DOHH2 (cell line): ENCODE results near the gene CRIM1.

ENCODE experiments used
- H3F3A ChIP-seq: fragments of 200-600 bp; sonication (generic), shearing (Covaris generic); 2 replicates; pipeline ENCODE4 v1.6.0; 2016; ENCODE audit warnings: antibody characterized with exemption, mild to moderate bottlenecking; ENCODE audit not compliant: control insufficient read depth, insufficient read depth
- H3K27ac ChIP-seq: fragments of 200-600 bp; sonication (generic); 2 replicates; pipeline ENCODE4 v1.5.1; 2014; ENCODE audit warnings: low read depth, mild to moderate bottlenecking, low read length, moderate library complexity
- H3K27me3 ChIP-seq: fragments of 200-600 bp; sonication (generic); 2 replicates; pipeline ENCODE4 v1.6.1; 2014; ENCODE audit warnings: mild to moderate bottlenecking, low read length, mixed read lengths; ENCODE audit not compliant: control insufficient read depth
- H3K36me3 ChIP-seq: fragments of 200-600 bp; sonication (generic); 2 replicates; pipeline ENCODE4 v1.6.1; 2014; ENCODE audit warnings: mild to moderate bottlenecking, low read length, moderate library complexity, mixed read lengths; ENCODE audit not compliant: control insufficient read depth
- H3K4me1 ChIP-seq: fragments of 200-600 bp; sonication (generic); 2 replicates; pipeline ENCODE4 v1.6.1; 2014; ENCODE audit warnings: mild to moderate bottlenecking, low read length, mixed read lengths; ENCODE audit not compliant: control insufficient read depth
- H3K4me2 ChIP-seq: fragments of 200-600 bp; sonication (generic); 2 replicates; pipeline ENCODE4 v1.6.0; 2014; ENCODE audit warnings: mild to moderate bottlenecking, low read length, moderate library complexity
- H3K4me3 ChIP-seq: fragments of 200-600 bp; sonication (generic); 2 replicates; pipeline ENCODE4 v1.5.1; 2014; ENCODE audit warnings: mild to moderate bottlenecking, low read length, mixed read lengths
- H3K79me2 ChIP-seq: fragments of 200-600 bp; sonication (generic); 2 replicates; pipeline ENCODE4 v1.6.1; 2014; ENCODE audit warnings: mild to moderate bottlenecking, low read length, mixed read lengths; ENCODE audit not compliant: control insufficient read depth
- H3K9me2 ChIP-seq: fragments of 200-600 bp; sonication (generic); replicated peaks from 2 replicates; pipeline ENCODE4 v1.6.1; 2014; ENCODE audit warnings: mild to moderate bottlenecking, low read length, mixed read lengths; ENCODE audit not compliant: control insufficient read depth
- H3K9me3 ChIP-seq: fragments of 200-600 bp; sonication (generic); 2 replicates; pipeline ENCODE4 v1.6.1; 2014; ENCODE audit warnings: antibody characterized with exemption, low read length, mixed read lengths; ENCODE audit not compliant: control insufficient read depth, insufficient read depth
- H4K20me1 ChIP-seq: fragments of 200-600 bp; sonication (generic); 2 replicates; pipeline ENCODE4 v1.6.0; 2014; ENCODE audit warnings: low read depth, mild to moderate bottlenecking, antibody characterized with exemption, low read length, moderate library complexity; ENCODE audit not compliant: control insufficient read depth, insufficient read depth
- EZH2phosphoT487 ChIP-seq: fragments of 200-600 bp; sonication (generic); IDR thresholded peaks from 2 replicates; pipeline ENCODE4 v1.6.1; 2017; ENCODE audit warnings: borderline replicate concordance, mild to moderate bottlenecking, antibody characterized with exemption, low read length, moderate library complexity, mixed read lengths
- TF ChIP-seq, protein P1 (sequence below): fragments of 200-600 bp; sonication (generic); IDR thresholded peaks from one replicate; pipeline ENCODE4 v1.5.1; 2014; ENCODE audit warnings: antibody characterized with exemption, mild to moderate bottlenecking, low read depth, low read length; ENCODE audit not compliant: poor library complexity, severe bottlenecking

Gene CRIM1

DNA sequence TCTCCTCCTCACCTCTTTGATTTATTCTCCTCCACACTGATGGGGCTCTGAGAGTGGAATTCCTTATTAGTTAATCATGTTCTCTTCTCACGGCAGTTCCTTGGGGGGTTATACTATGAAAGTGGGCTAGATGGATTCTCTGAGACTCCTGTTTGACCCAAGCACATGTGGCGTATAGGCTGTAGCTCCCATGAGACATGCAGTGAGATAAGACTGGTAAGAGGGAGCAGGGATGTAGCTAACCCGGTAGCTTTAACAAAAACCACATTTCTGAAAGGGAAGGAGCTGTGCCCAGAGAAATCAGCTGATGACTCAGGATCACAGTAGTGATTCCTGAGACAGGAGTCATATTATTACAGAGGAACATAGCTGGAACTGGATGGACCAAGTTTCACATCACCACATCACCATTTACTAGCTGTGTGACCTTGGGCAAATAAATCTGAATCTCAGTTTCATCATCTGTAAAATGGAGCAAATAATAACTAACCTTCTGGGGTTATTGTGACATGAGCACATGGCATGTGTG is 82.9 kb downstream of the CRIM1 start:
- Histone ChIP-seq H3K9me2 (no peaks in the 10 kb centered on the region), H3K27me3 (no peaks in the 10 kb centered on the region), H3K27ac (no peak overlapping the region), H4K20me1 (no peaks in the 10 kb centered on the region; the same call in 1 of the 2 replicates), H3K79me2 (peaks cover 30% of the 10 kb centered on the region), H3K4me3 (no peak overlapping the region), H3K4me2 (no peak overlapping the region; the same call in 1 of the 2 replicates), H3K4me1 (peaks cover 26% of the 10 kb centered on the region), H3K9me3 (no peaks in the 10 kb centered on the region), H3F3A (no peaks in the 10 kb centered on the region), H3K36me3 (peaks cover 33% of the 10 kb centered on the region)
- TF ChIP-seq, protein P1, sequence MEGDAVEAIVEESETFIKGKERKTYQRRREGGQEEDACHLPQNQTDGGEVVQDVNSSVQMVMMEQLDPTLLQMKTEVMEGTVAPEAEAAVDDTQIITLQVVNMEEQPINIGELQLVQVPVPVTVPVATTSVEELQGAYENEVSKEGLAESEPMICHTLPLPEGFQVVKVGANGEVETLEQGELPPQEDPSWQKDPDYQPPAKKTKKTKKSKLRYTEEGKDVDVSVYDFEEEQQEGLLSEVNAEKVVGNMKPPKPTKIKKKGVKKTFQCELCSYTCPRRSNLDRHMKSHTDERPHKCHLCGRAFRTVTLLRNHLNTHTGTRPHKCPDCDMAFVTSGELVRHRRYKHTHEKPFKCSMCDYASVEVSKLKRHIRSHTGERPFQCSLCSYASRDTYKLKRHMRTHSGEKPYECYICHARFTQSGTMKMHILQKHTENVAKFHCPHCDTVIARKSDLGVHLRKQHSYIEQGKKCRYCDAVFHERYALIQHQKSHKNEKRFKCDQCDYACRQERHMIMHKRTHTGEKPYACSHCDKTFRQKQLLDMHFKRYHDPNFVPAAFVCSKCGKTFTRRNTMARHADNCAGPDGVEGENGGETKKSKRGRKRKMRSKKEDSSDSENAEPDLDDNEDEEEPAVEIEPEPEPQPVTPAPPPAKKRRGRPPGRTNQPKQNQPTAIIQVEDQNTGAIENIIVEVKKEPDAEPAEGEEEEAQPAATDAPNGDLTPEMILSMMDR, result no peak
- no peak for TF ChIP-seq EZH2phosphoT487

DNA sequence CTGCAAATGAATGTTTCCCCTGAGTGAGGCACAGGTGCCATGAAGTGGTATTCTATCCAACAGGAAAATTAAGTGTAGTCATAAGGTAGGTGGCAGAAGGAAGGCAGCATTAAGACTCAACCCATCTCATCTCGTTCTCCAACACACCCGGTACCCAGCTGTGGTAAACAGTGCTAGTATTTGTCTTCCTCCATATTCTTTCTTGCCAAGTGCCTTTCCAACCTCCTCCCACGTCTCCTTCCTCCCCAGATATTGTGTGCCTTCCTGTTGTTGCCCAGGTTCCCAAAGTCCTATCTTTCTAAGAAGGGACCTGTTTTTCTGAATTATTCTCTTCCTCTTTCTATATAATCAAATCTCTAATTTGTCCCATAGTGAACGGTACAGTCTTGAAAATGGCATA is 83.5 kb downstream of the CRIM1 start:
- no peak for TF ChIP-seq EZH2phosphoT487
- peaks cover 24% of the 10 kb centered on the region for H3K79me2 ChIP-seq
- peaks cover 26% of the 10 kb centered on the region for H3K4me1 ChIP-seq
- H4K20me1 ChIP-seq, result no peaks in the 10 kb centered on the region; the same call in 1 of the 2 replicates
- H3F3A ChIP-seq, result no peaks in the 10 kb centered on the region
- peaks cover 38% of the 10 kb centered on the region for H3K36me3 ChIP-seq
- no peak overlapping the region for H3K27ac ChIP-seq
- H3K9me3 ChIP-seq, result no peaks in the 10 kb centered on the region
- no peak overlapping the region for H3K4me2 ChIP-seq
- no peaks in the 10 kb centered on the region for H3K9me2 ChIP-seq
- no peaks in the 10 kb centered on the region for H3K27me3 ChIP-seq
- H3K4me3 ChIP-seq, result no peak overlapping the region

DNA sequence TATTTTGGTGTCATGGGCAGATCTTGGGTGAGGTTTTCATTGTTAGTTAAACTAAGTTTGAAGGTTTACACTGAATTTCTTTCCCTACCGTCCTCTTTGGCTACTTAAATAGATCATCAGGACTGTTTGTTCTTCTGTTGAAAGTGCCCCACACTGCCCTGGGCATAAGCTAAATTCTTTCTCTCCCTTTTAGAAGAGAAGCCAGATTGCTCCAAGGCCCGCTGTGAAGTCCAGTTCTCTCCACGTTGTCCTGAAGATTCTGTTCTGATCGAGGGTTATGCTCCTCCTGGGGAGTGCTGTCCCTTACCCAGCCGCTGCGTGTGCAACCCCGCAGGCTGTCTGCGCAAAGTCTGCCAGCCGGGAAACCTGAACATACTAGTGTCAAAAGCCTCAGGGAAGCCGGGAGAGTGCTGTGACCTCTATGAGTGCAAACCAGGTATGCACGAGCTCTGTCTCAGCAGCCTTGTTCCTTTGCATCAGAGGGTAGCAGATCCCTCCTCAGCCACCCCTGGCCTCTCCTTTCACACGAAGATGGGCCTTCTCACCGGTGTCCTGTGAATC is 85.6 kb downstream of the CRIM1 start:
- Histone ChIP-seq H3K4me3 (no peak overlapping the region), H3F3A (no peaks in the 10 kb centered on the region), H3K27me3 (no peaks in the 10 kb centered on the region), H3K9me2 (no peaks in the 10 kb centered on the region), H3K79me2 (peaks cover 9% of the 10 kb centered on the region), H3K4me2 (no peak overlapping the region), H4K20me1 (no peaks in the 10 kb centered on the region), H3K36me3 (peaks cover 55% of the 10 kb centered on the region), H3K9me3 (no peaks in the 10 kb centered on the region), H3K27ac (no peak overlapping the region), H3K4me1 (peaks cover 26% of the 10 kb centered on the region)
- TF ChIP-seq, protein P1, result no peak
- TF ChIP-seq EZH2phosphoT487, result no peak

DNA sequence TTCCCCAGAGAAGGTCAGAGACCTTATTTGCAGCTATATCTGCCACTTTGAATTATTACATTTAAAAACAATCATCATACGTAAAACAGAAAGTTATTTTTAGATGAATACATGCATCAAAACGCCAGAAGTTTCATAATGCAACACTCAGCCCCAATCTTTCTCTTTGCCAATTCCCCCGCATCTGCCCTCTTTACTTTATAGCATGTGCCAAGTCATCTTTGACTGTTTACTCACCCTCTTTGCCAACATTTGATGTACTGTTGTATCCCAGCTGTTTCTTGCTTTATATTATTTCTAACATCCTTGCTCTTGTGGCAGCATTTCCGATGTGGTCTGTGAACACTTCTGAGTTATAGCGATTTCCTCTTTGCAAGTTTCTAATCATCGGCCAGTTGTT is 86.2 kb downstream of the CRIM1 start:
- Histone ChIP-seq H3K27ac (no peak overlapping the region), H3K9me3 (no peaks in the 10 kb centered on the region), H3K4me1 (peaks cover 26% of the 10 kb centered on the region), H4K20me1 (no peaks in the 10 kb centered on the region), H3K79me2 (peaks cover 4% of the 10 kb centered on the region), H3K36me3 (peaks cover 62% of the 10 kb centered on the region), H3K4me3 (no peak overlapping the region), H3K4me2 (no peak overlapping the region), H3K9me2 (no peaks in the 10 kb centered on the region), H3F3A (no peaks in the 10 kb centered on the region), H3K27me3 (no peaks in the 10 kb centered on the region)
- TF ChIP-seq EZH2phosphoT487, result no peak
- TF ChIP-seq, protein P1, result no peak
